NCI-H2196 treated with DMSO at 0.1 percent for 48 hours (cell line): ENCODE results near the gene AKNA.

Experiments used
- DNase-seq: peaks from one replicate; lab custom pipeline; 2025; ENCODE audit not compliant: unreplicated experiment; lab: John Stamatoyannopoulos, UW

AKNA gene

GRCh38 chr9:114378016-114378415 is 9.8 kb downstream of the AKNA start:
- no peak for DNase-seq

GRCh38 chr9:114376586-114377445 is 11.0 kb downstream of the AKNA start:
- DNase-seq: no peak

GRCh38 chr9:114375386-114376175 is 12.2 kb downstream of the AKNA start:
- no peak for DNase-seq

DNA sequence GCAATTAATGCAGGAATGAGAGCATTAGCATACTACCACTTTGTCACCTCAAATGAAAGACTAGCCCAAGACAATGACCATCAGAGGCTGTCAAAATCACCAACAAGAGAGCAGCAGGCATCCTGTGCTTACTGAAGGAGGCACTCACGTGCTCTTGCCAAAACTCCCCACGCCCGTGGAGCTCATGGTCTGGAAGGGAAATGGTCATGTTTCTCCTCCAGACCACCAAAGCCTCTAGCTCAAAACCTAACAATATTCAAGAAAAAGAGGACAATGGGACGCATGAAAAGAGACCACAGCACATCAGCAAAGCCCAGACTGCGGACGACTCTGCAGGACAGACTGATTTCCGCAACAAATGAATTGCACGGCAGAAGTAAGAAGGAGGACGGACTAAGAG is 12.8 kb downstream of the AKNA start:
- DNase-seq: no peak

- no peak for DNase-seq
These were observed 13.6 kb downstream of the AKNA start for GRCh38 chr9:114373960-114374730.

DNA sequence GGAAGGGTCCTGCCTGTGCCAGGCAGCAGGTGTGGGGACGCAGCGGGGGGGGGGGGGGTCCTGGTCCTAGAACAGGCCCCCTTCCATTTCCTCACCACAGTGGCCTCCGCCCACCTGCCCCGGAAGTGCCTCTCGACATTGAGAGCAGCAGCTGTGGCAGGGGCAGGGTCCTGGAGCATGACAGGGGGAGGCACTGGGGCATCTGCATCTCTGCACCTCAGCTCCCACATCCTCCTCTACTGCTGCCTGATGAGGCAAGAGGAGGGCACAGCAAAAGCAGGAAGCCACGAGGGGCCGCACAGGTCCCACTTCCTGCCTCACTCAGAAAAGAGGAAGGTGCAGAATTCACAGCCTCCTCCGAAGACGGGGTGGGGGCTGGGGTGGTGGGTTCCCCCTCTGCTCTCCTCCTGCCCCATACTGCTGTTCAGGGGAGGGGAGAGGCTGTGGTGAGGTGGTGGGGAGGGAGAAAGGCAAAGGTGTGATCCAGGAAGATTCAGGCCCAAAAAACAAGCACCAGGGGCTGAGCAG is 14.8 kb downstream of the AKNA start:
- DNase-seq: no peak

GRCh38 chr9:114371973-114372917 is 15.5 kb downstream of the AKNA start:
- DNase-seq: no peak

GRCh38 chr9:114371343-114371944 is 16.3 kb downstream of the AKNA start:
- no peak for DNase-seq

GRCh38 chr9:114370968-114371320 is 16.8 kb downstream of the AKNA start:
- no peak for DNase-seq

DNA sequence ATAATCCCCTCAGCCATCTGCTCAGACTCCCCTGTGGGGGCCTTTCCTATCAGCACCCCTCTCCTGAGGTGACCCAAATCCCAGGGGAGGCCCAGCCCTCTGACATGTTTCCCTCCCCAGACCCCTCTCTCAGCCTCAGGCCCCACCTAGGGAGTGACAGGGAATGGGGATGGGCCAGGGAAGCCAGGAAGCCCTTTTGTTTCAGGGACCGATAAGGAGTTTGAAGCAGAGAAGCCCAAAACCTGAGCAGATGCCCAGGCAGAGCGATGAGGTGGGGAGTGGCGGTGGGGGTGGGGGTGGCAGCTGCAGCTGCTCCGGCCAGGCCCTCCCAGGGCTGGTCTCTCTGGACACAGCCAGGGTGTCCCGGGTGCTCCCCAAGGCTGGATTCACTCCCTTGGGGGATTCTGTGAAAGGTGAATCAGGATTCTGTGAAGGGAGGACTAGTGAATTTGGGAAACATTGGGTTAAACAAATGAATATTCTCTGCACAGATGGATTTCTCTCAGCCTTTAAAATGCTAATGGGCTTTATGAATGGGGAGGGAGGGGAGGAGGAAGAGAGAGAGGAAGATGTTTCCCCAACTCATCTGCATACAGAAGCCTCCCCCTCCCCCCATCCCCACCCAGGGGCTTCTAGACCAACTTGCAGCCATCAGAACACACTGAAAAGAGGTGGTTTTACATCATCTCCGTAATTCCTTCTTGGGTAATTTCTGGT is 17.4 kb downstream of the AKNA start:
- DNase-seq: no peak

GRCh38 chr9:114369216-114370130 is 18.3 kb downstream of the AKNA start:
- DNase-seq: no peak

DNA sequence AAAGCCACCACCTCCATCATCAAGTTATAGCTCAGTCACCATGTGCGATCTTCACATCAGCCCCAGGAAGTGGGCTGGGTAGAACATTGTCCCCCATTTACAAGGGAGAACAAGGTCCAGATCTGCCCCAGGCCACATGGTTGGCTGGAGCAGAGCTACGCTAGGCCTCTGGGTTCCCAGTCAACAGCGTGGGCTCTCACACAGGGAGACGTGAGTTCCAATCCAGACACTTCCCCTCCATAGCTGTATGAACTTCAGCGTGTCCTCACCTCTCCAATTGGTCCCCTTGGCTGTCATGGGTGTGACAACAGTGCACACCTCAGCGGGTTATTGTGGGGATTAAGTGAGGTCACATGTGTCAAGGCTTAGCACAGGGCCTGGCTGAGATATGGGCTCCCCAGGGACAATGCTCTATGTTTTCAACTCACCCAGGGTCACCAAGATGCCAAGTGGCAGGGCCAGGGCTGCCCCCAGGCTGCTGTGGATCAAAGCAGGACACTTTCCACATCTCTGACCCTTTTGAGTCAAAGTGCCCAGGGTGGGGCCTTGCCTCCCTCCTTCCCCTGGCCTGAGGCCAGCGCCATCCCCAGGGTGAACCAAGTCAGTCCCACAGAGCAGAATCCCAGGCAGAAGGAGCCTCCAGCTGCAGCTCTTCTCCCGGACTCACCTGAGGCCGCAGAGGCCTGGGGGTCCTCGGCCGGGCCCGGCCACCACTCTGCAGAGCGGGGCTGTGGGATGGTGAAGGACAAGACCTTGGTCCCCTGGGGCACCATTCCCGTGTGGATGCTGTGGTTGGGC is 19.8 kb downstream of the AKNA start:
- no peak for DNase-seq

DNA sequence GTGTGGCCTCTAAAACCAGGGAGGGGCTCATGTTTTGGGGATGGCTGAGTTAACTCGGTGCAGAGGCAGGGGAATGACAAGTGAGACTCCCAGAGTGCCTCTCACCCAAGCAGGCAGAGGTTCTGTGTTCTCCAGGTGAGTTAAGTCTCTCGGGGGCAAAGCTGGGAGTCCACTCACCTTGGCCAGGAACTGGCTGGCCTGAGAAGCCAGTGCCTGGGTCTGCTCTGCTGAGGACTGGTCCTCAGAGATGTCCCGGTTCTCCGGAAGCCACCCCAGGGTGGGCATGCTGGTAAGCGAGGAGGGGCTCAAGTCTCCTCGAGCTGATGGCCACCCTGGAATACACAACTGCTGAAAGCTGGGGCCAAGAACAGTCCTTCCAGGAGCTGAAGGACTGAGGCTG is 20.4 kb downstream of the AKNA start:
- no peak for DNase-seq

DNA sequence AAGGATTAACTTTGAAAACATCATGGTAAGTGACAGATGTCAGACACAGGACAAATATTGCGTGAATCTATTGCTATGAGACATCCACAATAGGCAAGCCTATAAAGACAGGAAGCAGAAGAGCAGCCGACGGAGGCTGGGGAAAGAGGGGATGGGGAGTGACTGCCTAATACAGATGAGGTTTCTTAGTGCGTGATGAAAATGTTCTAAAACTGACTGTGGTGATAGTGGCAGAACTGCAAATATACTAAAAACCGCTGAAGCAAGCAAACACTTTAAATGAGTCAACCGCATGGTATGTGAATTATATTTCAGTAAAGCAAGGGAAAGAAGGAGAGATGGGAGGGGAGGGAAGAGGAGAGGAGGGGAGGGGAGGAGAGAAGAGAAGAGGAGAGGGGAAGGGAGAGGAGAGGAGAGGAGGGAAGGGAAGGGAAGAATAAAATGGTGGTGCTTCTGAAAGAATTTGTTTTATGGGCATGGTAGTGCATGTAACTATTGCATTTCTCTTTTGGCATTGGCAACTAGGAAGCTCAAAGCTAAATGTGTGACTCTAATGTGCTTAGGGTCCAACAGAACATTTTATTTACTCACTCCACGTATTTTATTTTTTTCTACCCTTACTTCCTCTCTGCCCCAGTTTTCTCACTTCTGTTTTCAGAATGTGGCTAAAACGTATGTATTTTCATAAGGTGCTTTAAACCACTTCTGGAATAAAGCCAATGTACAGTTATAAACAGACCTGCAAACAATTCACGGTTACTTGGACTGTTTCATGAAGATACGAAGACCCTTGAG is 21.3 kb downstream of the AKNA start:
- no peak for DNase-seq

DNA sequence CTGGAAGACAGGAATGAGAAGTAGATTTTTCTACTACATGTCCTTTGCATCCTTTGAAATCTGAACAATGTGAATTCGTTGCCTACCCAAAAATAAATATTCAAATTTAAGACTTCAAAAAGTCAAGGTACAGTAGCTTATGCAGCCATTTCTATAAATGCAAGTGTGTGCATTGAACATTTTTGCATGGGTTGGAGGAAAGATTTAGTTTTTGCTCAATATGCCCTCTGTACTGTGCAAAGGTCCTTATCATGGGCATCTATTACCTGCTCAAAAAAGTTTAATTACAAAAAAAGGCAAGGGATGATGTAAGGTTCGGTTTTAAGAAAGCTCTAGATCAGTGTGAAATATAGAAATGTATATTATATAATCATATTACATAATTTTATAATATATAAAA is 22.6 kb downstream of the AKNA start:
- no peak for DNase-seq
